Measurements from ENCODE around the gene ZNF684. TPM values are rescaled to one million over a fixed set of nuclear protein-coding genes. Genes with fewer than 3 reads are reported as not detected.

ZNF684 gene
- total RNA-seq, 1 donor = 2.4 TPM

DNA sequence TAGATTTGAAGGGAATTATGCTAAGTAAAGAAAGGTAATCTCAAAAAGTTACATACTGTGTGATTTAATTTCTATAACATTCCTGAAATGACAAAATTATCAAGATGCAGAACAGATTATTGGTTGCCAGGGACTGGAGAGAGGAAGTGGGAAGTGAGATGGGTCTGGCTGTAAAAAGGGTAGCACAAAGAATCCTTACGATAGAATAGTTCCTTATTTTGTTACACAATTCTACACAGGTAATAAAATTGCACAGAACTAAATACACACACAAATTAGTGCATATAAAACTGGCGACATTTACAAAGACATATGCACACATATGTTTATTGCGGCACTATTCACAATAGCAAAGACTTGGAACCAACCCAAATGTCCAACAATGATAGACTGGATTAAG is 33.5 kb downstream of the ZNF684 start:
- DNase-seq (ENCODE audit: low read depth in 2 of 3, low spot score in 2 of 3) = no peak

DNA sequence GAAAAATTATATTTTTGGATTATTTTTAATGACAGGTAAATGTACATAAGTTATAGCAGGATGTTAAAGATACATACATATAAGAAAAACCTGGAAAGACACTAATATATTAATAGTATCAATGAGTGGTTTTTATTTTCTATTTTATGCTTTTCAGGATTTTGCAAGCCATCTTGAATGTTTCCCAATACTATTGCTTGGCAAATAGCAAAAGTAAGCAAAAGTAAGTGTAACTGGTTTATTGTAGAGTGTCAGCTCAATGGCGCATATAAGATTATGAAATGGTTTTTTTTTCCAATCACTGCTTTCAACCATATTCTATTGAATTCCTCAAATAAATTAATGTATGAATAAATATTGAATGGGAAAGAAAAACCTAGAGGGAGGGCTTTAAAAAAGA is 36.4 kb downstream of the ZNF684 start:
- DNase-seq (ENCODE audit: low read depth in 2 of 3, low spot score in 2 of 3) = no peak

DNA sequence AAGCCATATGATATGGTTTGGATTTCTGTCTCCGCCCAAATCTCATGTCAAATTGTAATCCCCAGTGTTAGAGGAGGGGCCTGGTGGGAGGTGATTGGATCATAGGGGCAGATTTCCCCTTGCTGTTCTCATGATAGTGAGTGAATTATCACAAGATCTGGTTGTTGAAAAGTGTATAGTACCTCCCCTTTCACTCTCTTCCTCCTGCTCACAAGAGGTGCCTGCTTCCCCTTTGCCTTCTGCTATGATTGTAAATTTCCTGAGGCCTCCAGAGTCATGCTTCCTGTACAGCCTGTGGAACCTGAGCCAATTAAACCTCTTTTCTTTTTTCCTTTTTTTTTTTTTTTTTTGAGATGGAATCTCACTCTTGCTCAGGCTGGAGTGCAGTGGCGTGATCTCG is 43.4 kb downstream of the ZNF684 start:
- DNase-seq (ENCODE audit: low read depth in 2 of 3, low spot score in 2 of 3) = peak in 2 of 3 donors; percentile 76 to 87

DNA sequence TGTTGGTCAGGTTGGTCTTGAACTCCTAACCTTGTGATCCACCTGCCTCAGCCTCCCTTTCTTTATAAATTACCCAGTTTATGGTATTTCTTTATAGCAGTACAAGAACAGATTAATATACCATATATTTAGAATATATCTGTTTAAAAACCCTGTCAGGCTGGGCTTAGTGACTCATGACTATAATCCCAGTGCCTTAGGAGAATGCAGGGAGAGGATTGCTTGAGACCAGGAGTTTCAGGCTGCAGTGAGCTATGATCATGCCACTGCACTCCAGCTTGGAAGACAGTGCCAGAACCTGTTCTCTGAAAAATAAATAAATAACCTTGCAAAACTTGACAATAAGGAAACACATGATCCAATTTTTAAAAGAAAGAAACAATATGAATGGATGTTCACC is 43.9 kb downstream of the ZNF684 start:
- no peak for DNase-seq (ENCODE audit: low read depth in 2 of 3, low spot score in 2 of 3)

DNA sequence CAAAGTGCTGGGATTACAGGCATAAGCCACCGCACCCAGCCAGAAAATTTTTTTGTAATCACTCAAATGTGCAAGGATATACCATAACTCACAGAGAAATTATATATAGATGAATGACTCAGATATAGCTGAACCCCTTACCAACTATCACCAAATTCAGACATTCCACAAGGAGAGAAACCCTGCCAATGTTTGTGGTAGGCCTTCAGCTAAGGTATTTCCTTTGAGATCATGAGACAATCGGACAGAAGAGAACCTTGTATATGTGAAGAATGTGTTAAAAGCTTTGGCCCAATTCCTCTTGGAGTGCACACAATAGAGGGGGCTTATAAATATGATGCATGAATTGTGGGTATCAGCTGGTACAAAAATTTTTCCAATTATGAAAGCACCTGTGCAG is 50.7 kb downstream of the ZNF684 start:
- no peak for DNase-seq (ENCODE audit: low read depth in 2 of 3, low spot score in 2 of 3)

DNA sequence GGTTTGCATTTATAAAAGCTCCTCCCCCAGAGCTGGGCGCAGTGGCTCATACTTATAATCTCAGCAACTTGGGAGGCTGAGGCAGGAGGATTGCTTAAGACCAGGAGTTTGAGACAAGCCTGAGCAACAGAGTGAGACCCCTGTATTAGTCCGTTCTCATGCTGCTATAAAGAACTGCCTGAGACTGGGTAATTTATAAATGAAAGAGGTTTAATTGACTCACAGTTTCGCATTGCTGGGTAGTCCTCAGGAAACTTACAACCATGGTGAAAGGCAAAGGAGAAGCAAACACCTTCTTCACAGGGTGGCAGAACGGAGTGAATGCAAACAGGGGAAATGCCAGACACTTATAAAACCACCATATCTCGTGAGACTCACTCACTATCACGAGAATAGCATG is 52.5 kb downstream of the ZNF684 start:
- DNase-seq (ENCODE audit: low read depth in 2 of 3, low spot score in 2 of 3) = no peak

DNA sequence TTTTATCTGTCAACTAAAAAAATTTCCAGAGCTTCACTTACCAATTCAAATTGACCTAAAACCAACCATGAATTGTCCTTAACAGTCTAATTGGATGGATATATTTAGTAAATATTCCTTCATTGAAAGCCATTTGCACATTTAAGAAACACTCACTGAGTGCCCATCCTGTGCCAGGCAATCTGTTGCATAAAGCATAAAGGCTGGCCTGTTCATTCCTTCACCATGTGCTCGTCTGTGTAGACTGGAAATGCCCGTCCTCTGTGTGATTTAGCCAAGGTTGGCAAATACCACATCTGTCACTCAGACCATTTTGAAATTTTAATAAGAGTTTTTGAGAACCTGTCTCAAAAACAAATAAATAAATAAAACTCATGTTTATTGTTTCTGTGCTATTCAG is 57.1 kb downstream of the ZNF684 start:
- DNase-seq (ENCODE audit: low read depth in 2 of 3, low spot score in 2 of 3) = no peak

DNA sequence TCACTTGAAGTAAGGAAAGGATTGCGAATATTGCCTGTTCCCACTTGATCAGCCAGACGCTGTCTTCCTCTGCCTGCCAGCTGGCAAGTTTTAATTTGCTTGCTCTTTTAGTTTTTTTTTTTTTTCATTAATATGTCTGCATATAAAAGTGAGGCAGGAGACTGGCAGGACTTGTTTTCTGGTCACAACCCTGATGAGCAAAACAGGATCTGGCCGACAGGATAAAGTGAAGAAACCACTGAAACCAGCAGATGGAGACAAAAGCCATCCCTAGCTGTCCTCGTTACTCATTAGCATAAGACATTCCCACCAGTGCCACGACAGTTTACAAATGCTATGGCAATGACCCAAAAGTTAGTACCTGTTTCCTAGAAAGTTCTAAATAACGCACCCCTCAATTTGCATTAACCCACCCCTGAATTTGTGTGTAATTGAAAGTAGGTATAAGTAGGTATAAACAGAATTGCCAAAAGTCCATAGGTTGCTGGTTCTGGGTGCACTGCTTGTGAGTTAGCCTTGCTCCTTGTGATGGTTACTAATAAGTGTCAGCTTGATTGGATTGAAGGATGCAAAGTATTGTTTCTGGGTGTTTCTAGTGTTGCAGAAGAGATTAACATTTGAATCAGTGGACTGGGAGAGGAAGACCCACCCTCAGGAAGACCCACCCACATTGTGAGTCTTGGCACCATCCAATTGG is 60.8 kb downstream of the ZNF684 start:
- peak in 2 of 3 donors; percentile 42 to 54 for DNase-seq (ENCODE audit: low read depth in 2 of 3, low spot score in 2 of 3)

DNA sequence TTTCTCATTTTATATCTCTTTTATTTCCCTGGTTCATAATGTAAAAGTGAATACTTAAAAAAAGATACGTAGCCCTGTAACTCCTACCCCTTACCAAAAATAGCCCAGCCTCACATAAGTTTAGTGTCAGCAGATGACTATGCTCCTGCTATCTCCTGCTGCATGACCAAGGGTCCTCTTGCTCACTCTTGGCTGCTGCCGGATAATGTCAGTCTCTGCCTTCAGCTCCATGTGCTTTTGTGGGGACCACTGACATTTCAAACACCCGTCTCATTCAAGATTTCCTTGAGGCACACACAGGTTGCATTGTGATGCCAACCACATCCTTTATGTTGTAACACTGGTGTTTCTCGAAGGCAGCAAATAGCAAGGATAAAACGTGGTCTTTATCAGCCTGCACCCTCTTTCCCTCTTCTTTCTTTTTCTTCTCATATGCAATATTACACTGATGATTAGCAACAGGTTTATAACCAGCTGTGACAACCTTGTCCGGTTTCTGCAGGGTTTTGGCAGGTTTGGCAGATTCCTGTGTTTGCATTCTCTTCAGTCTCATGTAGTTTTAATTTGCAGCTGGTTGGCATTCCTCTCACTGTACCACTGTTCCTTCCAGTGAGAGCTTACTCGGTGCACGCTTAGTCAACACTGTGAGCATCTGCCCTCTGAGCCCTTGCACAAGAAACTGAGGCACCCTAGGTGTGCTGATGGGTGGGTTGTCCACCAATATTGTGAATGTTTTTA is 62.2 kb downstream of the ZNF684 start:
- peak in 1 of 3 donors; percentile 53 for DNase-seq (ENCODE audit: low read depth in 2 of 3, low spot score in 2 of 3)

DNA sequence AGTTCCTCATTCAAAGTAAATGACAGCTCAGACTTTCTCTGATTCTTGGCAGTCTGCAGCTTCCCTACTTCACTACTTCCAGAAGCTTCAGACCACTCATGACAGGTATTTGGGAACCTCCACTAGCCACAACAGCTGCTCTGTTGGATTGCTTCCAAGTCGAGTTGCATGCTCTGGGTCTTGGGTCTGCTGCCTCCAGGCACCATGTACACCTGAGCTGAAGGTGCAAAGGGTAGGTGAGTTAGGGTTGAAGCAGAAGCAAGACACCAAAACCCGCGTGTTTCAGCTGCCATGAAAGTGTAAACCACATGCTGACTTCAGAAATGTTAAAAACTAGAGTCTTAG is 62.7 kb downstream of the ZNF684 start:
- DNase-seq (ENCODE audit: low read depth in 2 of 3, low spot score in 2 of 3) = peak in 1 of 3 donors; percentile 14

DNA sequence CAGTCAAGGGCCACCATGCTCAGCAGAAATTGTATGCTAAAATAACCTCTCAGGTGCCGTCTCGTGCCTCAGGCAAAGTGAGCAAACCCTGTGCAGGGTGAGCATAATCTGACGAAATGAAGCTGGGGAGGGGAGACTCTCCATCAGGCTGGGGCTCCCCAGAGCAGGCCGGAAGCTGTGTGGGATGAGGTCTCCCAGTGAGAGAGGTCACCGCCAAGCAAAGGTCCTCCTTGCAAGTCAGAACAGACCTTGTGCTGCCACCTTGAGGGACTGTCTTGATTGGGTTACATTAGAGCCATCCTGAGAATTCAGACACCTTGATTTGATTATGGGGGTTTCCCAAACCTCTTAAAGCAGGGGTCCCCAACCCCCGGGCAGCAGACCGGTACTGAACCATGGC is 64.2 kb downstream of the ZNF684 start:
- DNase-seq (ENCODE audit: low read depth in 2 of 3, low spot score in 2 of 3) = no peak

Small RNAs within 50 kb of the gene (small RNA-seq; reads per million reads assigned to genes)
- not detected for gene AL356379.1

Other genes with a start within 250 kb of the ZNF684 start
- gene COL9A2, start 214.4 kb upstream of the ZNF684 start, total RNA-seq = 1.1 TPM
- gene SMAP2, start 157.9 kb upstream of the ZNF684 start, total RNA-seq = 42.8 TPM
- gene ZFP69B, start 81.2 kb upstream of the ZNF684 start, total RNA-seq = 1.1 TPM
- 2.7 TPM for gene ZFP69, start 54.3 kb upstream of the ZNF684 start, total RNA-seq
- 5.4 TPM for gene EXO5, start 22.9 kb upstream of the ZNF684 start, total RNA-seq
- 1.9 TPM for gene RIMS3, start 134.0 kb downstream of the ZNF684 start, total RNA-seq
- gene NFYC, start 160.1 kb downstream of the ZNF684 start, total RNA-seq = 79.4 TPM